Heart right ventricle (tissue), 16 donors: ENCODE results near the gene AP1AR. TPM values are rescaled to one million over a fixed set of nuclear protein-coding genes. Genes with fewer than 3 reads are reported as not detected.

Experiments used
- ATAC-seq, 8 donors: fragments of 200-7000 bp; cut with Tn5 transposase; one replicate each; pipeline ENCODE4 v1.9.1; 2020; ENCODE audit warnings: mild to moderate bottlenecking in 8 of 8, moderate library complexity in 8 of 8, moderate number of reproducible peaks in 1 of 8
- DNase-seq, 2 donors: peaks; one replicate each; pipeline ENCODE4 v3.0.0-alpha.2; 2020
- H3K27ac ChIP-seq, 10 donors: fragments of 200-600 bp; sonication (generic) in 2 of 10; one replicate each; pipeline versions ENCODE4 v1.5.0 to v1.8.0; 2020 to 2022; ENCODE audit warnings: mild to moderate bottlenecking in 3 of 10
- H3K27me3 ChIP-seq, 7 donors: fragments of 200-600 bp; one replicate each; pipeline ENCODE4 v1.8.0; 2021 to 2022; ENCODE audit warnings: mild to moderate bottlenecking in 2 of 7
- H3K36me3 ChIP-seq, 9 donors: fragments of 200-600 bp; sonication (generic) in 1 of 9; one replicate each; pipeline versions ENCODE4 v1.5.0 to v1.8.0; 2020 to 2022; ENCODE audit warnings: mild to moderate bottlenecking in 2 of 9
- H3K4me1 ChIP-seq, 9 donors: fragments of 200-600 bp; sonication (generic) in 1 of 9; one replicate each; pipeline versions ENCODE4 v1.5.0 to v1.8.0; 2020 to 2022; ENCODE audit warnings: mild to moderate bottlenecking in 4 of 9
- H3K4me3 ChIP-seq, 10 donors: fragments of 200-600 bp; sonication (generic) in 2 of 10; one replicate each; pipeline versions ENCODE4 v1.5.0 to v1.8.0; 2020 to 2022; ENCODE audit warnings: mild to moderate bottlenecking in 7 of 10, moderate library complexity in 2 of 10
- H3K9me3 ChIP-seq, 11 donors: fragments of 200-600 bp in 10 of 11; sonication (generic) in 2 of 11; one replicate each; pipeline versions ENCODE4 v1.5.0 to v1.8.0; 2013 to 2022; ENCODE audit warnings: mild to moderate bottlenecking in 2 of 11, control low read depth in 1 of 11, moderate library complexity in 1 of 11
- CTCF ChIP-seq, 9 donors: fragments of 200-600 bp; sonication (generic) in 2 of 9; IDR thresholded peaks; one replicate each; pipeline versions ENCODE4 v1.5.0 to v1.8.0; 2021 to 2022; ENCODE audit warnings: antibody characterized with exemption in 9 of 9, mild to moderate bottlenecking in 5 of 9, moderate library complexity in 1 of 9
- WGBS, 2 donors: extraction: QIAGEN DNeasy Blood & Tissue Kit; methylation state at CpG; one replicate each; pipeline ENCODE4 v1.1.7; 2013; ENCODE audit warnings: inconsistent platforms in 1 of 2; 5-methylcytosine and 5-hydroxymethylcytosine counted together
- intact Hi-C, 10 donors: fragments of 100-400 bp; cut with DNase I; formaldehyde crosslinking; loops; one replicate each; pipeline versions ENCODE4 v1.11.1 to v1.14.2; 2022
- polyA plus RNA-seq, 2 donors: library from polyadenylated mRNA; stranded (reverse); fragments of 200-250 nt; gene quantifications; one replicate each; pipeline ENCODE4 v1.2.3, GENCODE V29; 2013
- total RNA-seq, 10 donors: library from RNA; stranded (reverse); fragmentation: NEBNext Ultra II Directional in 3 of 10; extraction: Animal tissue kit (Norgen Biotek cat#: 25700) in 3 of 10; gene quantifications; one replicate each; pipeline versions ENCODE4 v1.2.1 to v1.2.4, GENCODE V29; 2021 to 2023
- donor health status: Arrhythmogenic right ventricular cardiomyopathy.
- donor health status: ischemic (EF 13 %, LVEDD 7.1; RV severe dilation, severe dysfunction).
- donor health status: healthy with polysubstance abuse.
- donor health status: DM: no; HTN: yes; CAD: no.
- donor health status: DM: no; HTN: no; CAD: no.
- donor health status: ischemic (EF 25% LVEDD 6.9; RV normal size, moderate dysfunction).
- donor health status: ischemic (EF 25% LVEDD 5.7; RV mildly dilated, moderate dysfunction).
- donor health status: healthy.
- donor health status: DM: yes; HTN: yes; CAD: no.
- donor health status: Ischemic cardiomyopathy.
- donor health status: ischemic (EF 35%, LVEDD 5.7; RV mildly dilated, moderate dysfunction).
- donor health status: nonischemic (EF 11% LVEDD 7.7; RV severe dilation, severe dysfunction).
- donor health status: DM: yes; HTN: yes; CAD: no.
- donor health status: PGD.
- donor health status: ischemic (EF 29% LVEDD 5.4; RV normal size, mild dysfunction).
- donor health status: nonischemic (EF 23%, LVEDD 6.1; RV moderate dilation, normal function).

AP1AR gene
- total and polyA plus RNA-seq, 12 donors, result 5.5 to 13.4 (median 10.6) TPM

- no peak overlapping the region for H3K27ac ChIP-seq
- 51 to 53% methylated on average over 4 of the region's 4 CpGs for WGBS, 2 donors
- no peak for DNase-seq
- H3K4me1 ChIP-seq, result peaks cover 0 to 6% (median 4%) of the 10 kb centered on the region in 9 donors
- no peak for ATAC-seq
- TF ChIP-seq CTCF (IDR thresholded peaks at IDR 0.05), result no peak
- no peaks in the 10 kb centered on the region for H3K36me3 ChIP-seq
- no peak overlapping the region for H3K4me3 ChIP-seq
- no peaks in the 10 kb centered on the region for H3K9me3 ChIP-seq
- peaks cover 0 to 6% (median 0%) of the 10 kb centered on the region in 7 donors for H3K27me3 ChIP-seq
- intact Hi-C loops, result no loop called here
Measured at GRCh38 chr4:112225157-112225556, 6.4 kb upstream of the AP1AR start.

GRCh38 chr4:112230879-112231778, 458 bp upstream of the AP1AR start:
- peak; percentile 98 to 100 (median 98) for ATAC-seq
- H3K36me3 ChIP-seq, result no peaks in the 10 kb centered on the region
- TF ChIP-seq CTCF (IDR thresholded peaks at IDR 0.05), result no peak
- 1% methylated on average over 52 of the region's 52 CpGs for WGBS, 2 donors
- H3K27ac ChIP-seq, result peak overlapping the region; percentile 79 to 97 (median 94)
- peak overlapping the region; percentile 80 to 97 (median 92) for H3K4me3 ChIP-seq
- H3K9me3 ChIP-seq, result no peaks in the 10 kb centered on the region
- no peaks in the 10 kb centered on the region for H3K27me3 ChIP-seq
- H3K4me1 ChIP-seq, result peaks cover 0 to 37% (median 20%) of the 10 kb centered on the region in 9 donors
- intact Hi-C loops, result loop anchor here in 4 of 10 donors (5.0 kb wide), 2 partner anchors 84 to 134 kb away; partner anchors contain the start of gene FAM241A (in 4 of the 4)
- peak; percentile 97 to 99 for DNase-seq

- no peak for ATAC-seq
- intact Hi-C loops, result loop anchor here in 9 of 10 donors (1.0 to 5.0 kb wide), 7 partner anchors 88 to 138 kb away; partner anchors contain the start of gene FAM241A (in 4 of the 9)
- peak; percentile 56 to 93 (median 81) for TF ChIP-seq CTCF (IDR thresholded peaks at IDR 0.05)
- DNase-seq, result peak in 1 of 2 donors; percentile 83
- Histone ChIP-seq H3K36me3 (no peaks in the 10 kb centered on the region), H3K27ac (no peak overlapping the region), H3K4me1 (peaks cover 0 to 33% (median 15%) of the 10 kb centered on the region in 9 donors), H3K27me3 (no peaks in the 10 kb centered on the region), H3K4me3 (no peak overlapping the region), H3K9me3 (no peaks in the 10 kb centered on the region)
- WGBS, 2 donors, result 51 to 62% methylated on average over 3 of the region's 3 CpGs
Measured at GRCh38 chr4:112234952-112235609, 3.5 kb downstream of the AP1AR start.

- Histone ChIP-seq H3K27me3 (no peaks in the 10 kb centered on the region), H3K4me3 (no peak overlapping the region), H3K36me3 (no peaks in the 10 kb centered on the region), H3K4me1 (peaks cover 0 to 25% (median 10%) of the 10 kb centered on the region in 9 donors), H3K9me3 (no peaks in the 10 kb centered on the region), H3K27ac (no peak overlapping the region)
- WGBS, 2 donors, result 93 to 94% methylated on average over 2 of the region's 2 CpGs
- no peak for TF ChIP-seq CTCF (IDR thresholded peaks at IDR 0.05)
- intact Hi-C loops, result loop anchor here in 2 of 10 donors (5.0 kb wide), 1 partner anchor 139 kb away; no protein-coding TSS in a partner anchor
- no peak for ATAC-seq
- DNase-seq, result no peak
Measured at GRCh38 chr4:112236040-112236439, 4.5 kb downstream of the AP1AR start.
